H1 (cell line): ENCODE data around the gene LAP3.

Experiments
- BACH1 ChIP-seq: IDR thresholded peaks from 2 replicates; pipeline ENCODE4 v1.6.1; 2012; ENCODE audit warnings: low read length, improper control_type of control experiment
- EGR1 ChIP-seq: IDR thresholded peaks from 2 replicates; pipeline ENCODE4 v1.6.1; 2011; ENCODE audit warnings: low read depth, low read length, borderline replicate concordance
- EZH2 ChIP-seq: fragments of 200-600 bp; sonication (generic); IDR thresholded peaks from 2 replicates; pipeline ENCODE4 v1.7.1; 2012; ENCODE audit warnings: low read depth, mild to moderate bottlenecking, moderate library complexity, low read length, inconsistent platforms; ENCODE audit not compliant: severe bottlenecking
- POLR2A ChIP-seq, 2 experiments: IDR thresholded peaks; 1 replicate in 1 of 2; 2 replicates in 1 of 2; pipeline ENCODE4 v1.6.1; 2011; ENCODE audit warnings: low read depth in 2 of 2, low read length in 2 of 2, mild to moderate bottlenecking in 2 of 2; ENCODE audit errors: control extremely low read depth in 1 of 2
- POLR2AphosphoS5 ChIP-seq: IDR thresholded peaks from 2 replicates; pipeline ENCODE4 v1.6.1; 2011; ENCODE audit warnings: low read depth, low read length
- RFX5 ChIP-seq: IDR thresholded peaks from 2 replicates; pipeline ENCODE4 v1.6.1; 2011; ENCODE audit warnings: low read depth, low read length, improper control_type of control experiment, borderline replicate concordance
- SP2 ChIP-seq: IDR thresholded peaks from 2 replicates; pipeline ENCODE4 v1.6.1; 2012; ENCODE audit warnings: mild to moderate bottlenecking, low read length, inconsistent platforms
- TF ChIP-seq, protein P1 (sequence below), 3 experiments: IDR thresholded peaks; 1 replicate in 2 of 3; 2 replicates in 1 of 3; pipeline versions ENCODE4 v1.5.1 to v1.6.1; 2011; ENCODE audit warnings: low read length in 3 of 3, mild to moderate bottlenecking in 3 of 3, inconsistent platforms in 2 of 3, low read depth in 1 of 3, moderate library complexity in 1 of 3; ENCODE audit not compliant: insufficient read depth in 1 of 3; ENCODE audit errors: control extremely low read depth in 1 of 3
- TF ChIP-seq, protein P2 (sequence below): IDR thresholded peaks from 2 replicates; pipeline ENCODE4 v1.6.1; 2012; ENCODE audit warnings: inconsistent platforms

GRCh38 chr4:17584521-17585213 is 7.7 kb downstream of the LAP3 start:
- TF ChIP-seq, protein P1, sequence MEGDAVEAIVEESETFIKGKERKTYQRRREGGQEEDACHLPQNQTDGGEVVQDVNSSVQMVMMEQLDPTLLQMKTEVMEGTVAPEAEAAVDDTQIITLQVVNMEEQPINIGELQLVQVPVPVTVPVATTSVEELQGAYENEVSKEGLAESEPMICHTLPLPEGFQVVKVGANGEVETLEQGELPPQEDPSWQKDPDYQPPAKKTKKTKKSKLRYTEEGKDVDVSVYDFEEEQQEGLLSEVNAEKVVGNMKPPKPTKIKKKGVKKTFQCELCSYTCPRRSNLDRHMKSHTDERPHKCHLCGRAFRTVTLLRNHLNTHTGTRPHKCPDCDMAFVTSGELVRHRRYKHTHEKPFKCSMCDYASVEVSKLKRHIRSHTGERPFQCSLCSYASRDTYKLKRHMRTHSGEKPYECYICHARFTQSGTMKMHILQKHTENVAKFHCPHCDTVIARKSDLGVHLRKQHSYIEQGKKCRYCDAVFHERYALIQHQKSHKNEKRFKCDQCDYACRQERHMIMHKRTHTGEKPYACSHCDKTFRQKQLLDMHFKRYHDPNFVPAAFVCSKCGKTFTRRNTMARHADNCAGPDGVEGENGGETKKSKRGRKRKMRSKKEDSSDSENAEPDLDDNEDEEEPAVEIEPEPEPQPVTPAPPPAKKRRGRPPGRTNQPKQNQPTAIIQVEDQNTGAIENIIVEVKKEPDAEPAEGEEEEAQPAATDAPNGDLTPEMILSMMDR (IDR thresholded peaks at IDR 0.05; ENCODE audit: control extremely low read depth in 1 of 3, insufficient read depth in 1 of 3, low read depth in 1 of 3, low read length in 3 of 3): no peak
- TF ChIP-seq POLR2A (IDR thresholded peaks at IDR 0.05; ENCODE audit: control extremely low read depth in 1 of 2, low read depth in 2 of 2, low read length in 2 of 2): no peak
- TF ChIP-seq POLR2AphosphoS5: no peak
- TF ChIP-seq RFX5: no peak
- TF ChIP-seq EGR1: no peak
- TF ChIP-seq, protein P2, sequence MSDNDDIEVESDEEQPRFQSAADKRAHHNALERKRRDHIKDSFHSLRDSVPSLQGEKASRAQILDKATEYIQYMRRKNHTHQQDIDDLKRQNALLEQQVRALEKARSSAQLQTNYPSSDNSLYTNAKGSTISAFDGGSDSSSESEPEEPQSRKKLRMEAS: no peak
- TF ChIP-seq BACH1: no peak
- TF ChIP-seq SP2: no peak
- TF ChIP-seq EZH2: no peak
